GM12892 (cell line): ENCODE results near the gene PPP1R12C.

ENCODE experiments used
- POLR2A ChIP-seq: IDR thresholded peaks from 2 replicates; pipeline ENCODE4 v1.6.1; 2011; ENCODE audit warnings: low read depth, low read length, control low read depth
- POLR2AphosphoS5 ChIP-seq: IDR thresholded peaks from 2 replicates; pipeline ENCODE4 v1.6.1; 2011; ENCODE audit warnings: low read depth, low read length, control low read depth
- TAF1 ChIP-seq: IDR thresholded peaks from 2 replicates; pipeline ENCODE4 v1.6.1; 2011; ENCODE audit warnings: low read depth, mild to moderate bottlenecking, control low read depth, low read length, borderline replicate concordance

- TF ChIP-seq POLR2A (no peak), POLR2AphosphoS5 (no peak), TAF1 (no peak)
Measured at GRCh38 chr19:55157064-55157908, 39.8 kb upstream of the PPP1R12C start, which contains the start of gene TNNI3.
